ENCODE results near the gene GSE1. TPM values are rescaled to one million over a fixed set of nuclear protein-coding genes. Genes with fewer than 3 reads are reported as not detected.

The GSE1 gene
- total and polyA plus RNA-seq, 9 donors, result 32.9 to 212 (median 91.4) TPM

DNA sequence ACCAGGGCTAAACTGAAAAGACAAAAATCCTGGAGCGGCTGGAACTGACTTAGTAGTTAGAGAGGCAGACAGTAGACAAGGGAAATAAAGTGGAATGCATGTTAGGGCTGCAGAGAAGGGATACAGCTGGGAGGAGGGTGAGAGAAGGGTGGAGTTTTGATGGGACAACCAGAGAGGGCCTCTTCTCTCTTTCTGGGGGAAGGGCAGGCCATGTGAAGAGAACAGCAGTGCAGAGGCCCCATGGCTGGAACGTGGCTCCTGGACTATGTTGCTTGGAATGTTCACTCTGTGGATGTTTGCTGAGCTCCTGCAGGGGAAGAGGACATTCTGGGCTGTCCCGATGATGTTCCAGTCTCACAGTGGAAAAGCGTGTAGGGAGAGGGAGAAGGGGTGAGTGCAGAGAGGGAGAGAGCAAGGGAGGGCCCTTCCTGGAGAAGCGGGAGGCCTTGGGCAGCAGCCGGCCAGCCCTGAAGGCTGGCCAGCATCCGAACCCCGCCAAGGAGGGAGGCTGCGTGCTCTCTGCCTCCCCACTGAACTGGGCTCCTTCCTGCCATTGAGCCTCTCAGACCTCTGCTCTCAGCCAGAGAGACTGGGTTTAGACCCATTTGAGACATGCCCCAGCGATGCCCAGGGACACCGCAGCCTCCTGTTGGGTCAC, 33.1 kb upstream of the GSE1 start:
- H3K27ac ChIP-seq, result no peak overlapping the region
- peaks cover 14% of the 10 kb centered on the region for H3K4me1 ChIP-seq (ENCODE audit: insufficient read depth)
- intact Hi-C loops (cut with DNase I), result no loop called here
- no peaks in the 10 kb centered on the region for H3K9me3 ChIP-seq
- no peaks in the 10 kb centered on the region for H3K27me3 ChIP-seq
- DNase-seq, result no peak
- 47 to 50% (median 48%) methylated on average over 11 of the region's 11 CpGs for WGBS, 3 donors
- TF ChIP-seq POLR2A (IDR thresholded peaks at IDR 0.05) (no peak), CTCF (IDR thresholded peaks at IDR 0.05) (no peak), EP300 (IDR thresholded peaks at IDR 0.05) (no peak)
- H3K4me3 ChIP-seq, result no peak overlapping the region
- no peaks in the 10 kb centered on the region for H3K36me3 ChIP-seq

GRCh38 chr16:85580684-85581083, 32.4 kb upstream of the GSE1 start:
- no peak overlapping the region for H3K4me3 ChIP-seq
- no peak for DNase-seq
- TF ChIP-seq POLR2A (IDR thresholded peaks at IDR 0.05) (no peak), EP300 (IDR thresholded peaks at IDR 0.05) (no peak)
- 93 to 98% (median 95%) methylated on average over 7 of the region's 7 CpGs for whole genome bisulfite sequencing, 3 donors
- intact Hi-C loops (cut with DNase I), result no loop called here
- no peaks in the 10 kb centered on the region for H3K27me3 ChIP-seq
- no peak overlapping the region for H3K27ac ChIP-seq
- no peaks in the 10 kb centered on the region for H3K36me3 ChIP-seq
- H3K9me3 ChIP-seq, result no peaks in the 10 kb centered on the region
- peaks cover 14% of the 10 kb centered on the region for H3K4me1 ChIP-seq (ENCODE audit: insufficient read depth)

DNA sequence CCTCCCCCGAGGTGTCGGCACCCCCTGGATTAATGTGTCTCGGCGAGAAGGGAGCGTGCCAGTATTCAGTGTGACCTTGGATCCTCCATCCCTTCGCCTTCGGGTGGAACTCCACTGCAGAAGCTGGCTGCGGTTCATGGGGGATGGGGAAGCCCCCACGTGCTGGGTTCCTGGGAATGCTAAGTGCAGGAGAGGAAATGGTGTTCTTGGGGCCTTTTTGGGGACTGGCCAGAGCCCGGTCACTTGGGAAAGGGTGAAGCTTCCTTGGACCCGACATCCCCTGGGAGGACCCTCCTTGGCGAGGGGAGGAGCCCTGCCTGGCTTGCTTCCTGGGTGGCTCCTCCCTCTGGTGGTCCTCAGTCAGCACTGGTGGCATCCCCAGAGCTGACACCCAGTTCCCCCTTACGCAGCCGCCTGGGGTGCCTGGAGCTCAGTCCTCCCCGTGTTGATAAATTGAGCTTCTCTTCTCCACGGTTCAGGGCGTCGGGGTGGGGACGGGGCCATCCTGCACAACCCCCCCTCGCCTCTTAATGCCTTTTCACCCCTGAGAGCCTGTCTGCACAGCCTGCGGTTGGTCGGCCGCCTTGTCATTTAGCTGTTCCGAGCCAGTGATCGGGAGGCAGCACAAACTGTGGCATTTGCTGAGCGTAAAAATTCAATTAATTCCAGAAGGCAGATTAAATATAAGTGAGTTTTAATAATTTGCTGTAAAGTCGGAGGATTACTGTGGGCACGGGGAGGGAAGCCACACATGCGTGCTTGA, 30.7 kb upstream of the GSE1 start:
- no peak overlapping the region for H3K27ac ChIP-seq
- 35 to 51% (median 36%) methylated on average over 29 of the region's 29 CpGs for WGBS, 3 donors
- DNase-seq, result peak in 4 of 5 donors; percentile 63 to 83 (median 68)
- H3K27me3 ChIP-seq, result no peaks in the 10 kb centered on the region
- no peaks in the 10 kb centered on the region for H3K36me3 ChIP-seq
- no peak overlapping the region for H3K4me3 ChIP-seq
- no peaks in the 10 kb centered on the region for H3K9me3 ChIP-seq
- intact Hi-C loops (cut with DNase I), result no loop called here
- TF ChIP-seq CTCF (IDR thresholded peaks at IDR 0.05), result no peak
- TF ChIP-seq EP300 (IDR thresholded peaks at IDR 0.05), result no peak
- no peak for TF ChIP-seq POLR2A (IDR thresholded peaks at IDR 0.05)
- H3K4me1 ChIP-seq (ENCODE audit: insufficient read depth), result peaks cover 14% of the 10 kb centered on the region

- Histone ChIP-seq H3K27me3 (no peaks in the 10 kb centered on the region), H3K4me3 (no peak overlapping the region), H3K27ac (no peak overlapping the region), H3K4me1 (ENCODE audit: insufficient read depth) (peaks cover 15% of the 10 kb centered on the region), H3K9me3 (no peaks in the 10 kb centered on the region), H3K36me3 (no peaks in the 10 kb centered on the region)
- TF ChIP-seq EP300 (IDR thresholded peaks at IDR 0.05), result no peak
- no peak for TF ChIP-seq CTCF (IDR thresholded peaks at IDR 0.05)
- no peak for TF ChIP-seq POLR2A (IDR thresholded peaks at IDR 0.05)
- intact Hi-C loops (cut with DNase I), result no loop called here
- DNase-seq, result no peak
- 59 to 63% (median 61%) methylated on average over 22 of the region's 22 CpGs for WGBS, 3 donors
These were observed 29.5 kb upstream of the GSE1 start for GRCh38 chr16:85583491-85584181.
